GM13977 (cell line): ENCODE data around the gene LPGAT1.

ENCODE experiments used
- DNase-seq: peaks from one replicate; pipeline ENCODE4 v3.0.0; 2012; ENCODE audit warnings: low spot score
- CTCF ChIP-seq: IDR thresholded peaks from 2 replicates; pipeline ENCODE4 v1.5.1; 2012; ENCODE audit warnings: mild to moderate bottlenecking, control low read depth; ENCODE audit not compliant: insufficient read depth; ENCODE audit errors: extremely low read depth, missing control alignments
- in situ Hi-C: fragments of 300-500 bp; cut with MboI; formaldehyde crosslinking; loops from one replicate; pipeline ENCODE4 v1.12.0; 2022; ENCODE audit warnings: low sequenced_read_pairs, low pct_unique_long_range_greater_than_20kb, mixed read lengths, inconsistent platforms; ENCODE audit not compliant: unreplicated experiment

Gene LPGAT1

GRCh38 chr1:211828584-211829342 lies 1.8 kb downstream of the LPGAT1 start:
- in situ Hi-C loops: no loop called here
- no peak for TF ChIP-seq CTCF
- DNase-seq: no peak

GRCh38 chr1:211827051-211827450 lies 3.5 kb downstream of the LPGAT1 start:
- no peak for DNase-seq
- in situ Hi-C loops: no loop called here
- no peak for TF ChIP-seq CTCF

- in situ Hi-C loops: no loop called here
- TF ChIP-seq CTCF: no peak
- DNase-seq: no peak
These were observed 4.6 kb downstream of the LPGAT1 start for GRCh38 chr1:211825980-211826379.

- no peak for TF ChIP-seq CTCF
- no peak for DNase-seq
- in situ Hi-C loops: no loop called here
These were observed 7.7 kb downstream of the LPGAT1 start for GRCh38 chr1:211822677-211823407.

GRCh38 chr1:211816586-211816985 lies 14.0 kb downstream of the LPGAT1 start:
- no peak for DNase-seq
- no peak for TF ChIP-seq CTCF
- in situ Hi-C loops: no loop called here

- in situ Hi-C loops: no loop called here
- no peak for DNase-seq
- no peak for TF ChIP-seq CTCF
These were observed 16.2 kb downstream of the LPGAT1 start for GRCh38 chr1:211814313-211814712.
